ENCODE results near the gene PPP1R3F.

Gene PPP1R3F

GRCh38 chrX:49269767-49270248 lies at the start of gene PPP1R3F:
TSS of gene PPP1R3F (plus strand) at chrX:49269793. CDS start at chrX:49269870, 77 bp downstream.
- in situ Hi-C loops (cut with HindIII; ENCODE audit: low sequenced_read_pairs): no loop called here
- no peak for DNase-seq (ENCODE audit: low read depth, low spot score)
- peak within 1 kb of the TSS; percentile 64 for H3K4me3 ChIP-seq (ENCODE audit: low read depth, low read length)
- TF ChIP-seq CTCF (IDR thresholded peaks at IDR 0.05; ENCODE audit: low read depth, low read length): no peak

GRCh38 chrX:49220100-49220499 lies 49.5 kb upstream of the PPP1R3F start:
- no peak for TF ChIP-seq CTCF (IDR thresholded peaks at IDR 0.05; ENCODE audit: low read depth, low read length)
- in situ Hi-C loops (cut with HindIII; ENCODE audit: low sequenced_read_pairs): no loop called here
- H3K4me3 ChIP-seq (ENCODE audit: low read depth, low read length): no peak overlapping the region
- no peak for DNase-seq (ENCODE audit: low read depth, low spot score)

- DNase-seq (ENCODE audit: low read depth, low spot score): no peak
- in situ Hi-C loops (cut with HindIII; ENCODE audit: low sequenced_read_pairs): no loop called here
- H3K4me3 ChIP-seq (ENCODE audit: low read depth, low read length): no peak overlapping the region
- no peak for TF ChIP-seq CTCF (IDR thresholded peaks at IDR 0.05; ENCODE audit: low read depth, low read length)
Measured at GRCh38 chrX:49221868-49222267, 47.7 kb upstream of the PPP1R3F start.

- in situ Hi-C loops (cut with HindIII; ENCODE audit: low sequenced_read_pairs): no loop called here
- no peak for TF ChIP-seq CTCF (IDR thresholded peaks at IDR 0.05; ENCODE audit: low read depth, low read length)
- no peak for DNase-seq (ENCODE audit: low read depth, low spot score)
- no peak overlapping the region for H3K4me3 ChIP-seq (ENCODE audit: low read depth, low read length)
Measured at GRCh38 chrX:49225858-49226257, 43.7 kb upstream of the PPP1R3F start.

GRCh38 chrX:49226946-49227345 lies 42.6 kb upstream of the PPP1R3F start:
- DNase-seq (ENCODE audit: low read depth, low spot score): no peak
- no peak overlapping the region for H3K4me3 ChIP-seq (ENCODE audit: low read depth, low read length)
- in situ Hi-C loops (cut with HindIII; ENCODE audit: low sequenced_read_pairs): no loop called here
- no peak for TF ChIP-seq CTCF (IDR thresholded peaks at IDR 0.05; ENCODE audit: low read depth, low read length)

GRCh38 chrX:49227726-49228125 lies 41.9 kb upstream of the PPP1R3F start:
- no peak for TF ChIP-seq CTCF (IDR thresholded peaks at IDR 0.05; ENCODE audit: low read depth, low read length)
- DNase-seq (ENCODE audit: low read depth, low spot score): no peak
- H3K4me3 ChIP-seq (ENCODE audit: low read depth, low read length): no peak overlapping the region
- in situ Hi-C loops (cut with HindIII; ENCODE audit: low sequenced_read_pairs): no loop called here

- no peak for DNase-seq (ENCODE audit: low read depth, low spot score)
- no peak for TF ChIP-seq CTCF (IDR thresholded peaks at IDR 0.05; ENCODE audit: low read depth, low read length)
- in situ Hi-C loops (cut with HindIII; ENCODE audit: low sequenced_read_pairs): no loop called here
- no peak overlapping the region for H3K4me3 ChIP-seq (ENCODE audit: low read depth, low read length)
Measured at GRCh38 chrX:49228185-49228584, 41.4 kb upstream of the PPP1R3F start.
